ENCODE measurements around the gene HSBP1L1. TPM values are rescaled to one million over a fixed set of nuclear protein-coding genes. Genes with fewer than 3 reads are reported as not detected.

The HSBP1L1 gene
- total and polyA plus RNA-seq, 2 of the 13 experiments (the other 11 are each of a cell fraction or from before 2014, with no cell fraction given) = 22.6 to 45.1 TPM

GRCh38 chr18:79951545-79952455 is 12.6 kb upstream of the HSBP1L1 start, which contains the start of gene SLC66A2 (continued):
- TF ChIP-seq ZNF800 (CRISPR knock-in tag; IDR thresholded peaks at IDR 0.05) (peak; percentile 48; the same call in 1 of the 2 replicates), ZNF335 (CRISPR knock-in tag; IDR thresholded peaks at IDR 0.05) (no peak), TERF1 (CRISPR knock-in tag; IDR thresholded peaks at IDR 0.05) (no peak), ISX (CRISPR knock-in tag; conservative IDR thresholded peaks at IDR 0.05) (no peak), ATM (IDR thresholded peaks at IDR 0.05; ENCODE audit: borderline replicate concordance) (no peak), MAX (IDR thresholded peaks at IDR 0.05) (peak; percentile 31; the same call in 1 of the 2 replicates), MAZ (IDR thresholded peaks at IDR 0.05; ENCODE audit: borderline replicate concordance, low read depth, low read length) (peak; percentile 29; the same call in 1 of the 2 replicates), MAZ (CRISPR knock-in tag; IDR thresholded peaks at IDR 0.05; ENCODE audit: low read depth) (peak; percentile 86), IKZF5 (CRISPR knock-in tag; IDR thresholded peaks at IDR 0.05) (0 out of 2 replicates have a peak, but pooled peaks have one; percentile 8), CCAR2 (optimal IDR thresholded peaks at IDR 0.05; ENCODE audit: low read depth, low read length) (no peak), SP4 (CRISPR knock-in tag; IDR thresholded peaks at IDR 0.05) (peak; percentile 90), ZNF713 (CRISPR knock-in tag; IDR thresholded peaks at IDR 0.05) (no peak), AGO2 (optimal IDR thresholded peaks at IDR 0.05; ENCODE audit: low read depth, low read length) (peak; percentile 54), ZNF562 (CRISPR knock-in tag; IDR thresholded peaks at IDR 0.05; ENCODE audit: borderline replicate concordance) (no peak), ZNF580 (CRISPR knock-in tag; IDR thresholded peaks at IDR 0.05; ENCODE audit: borderline replicate concordance, low read depth) (0 out of 2 replicates have a peak, but pooled peaks have one; percentile 20)

Measured in HepG2 (cell line).